Testis (tissue), 3 donors: ENCODE results near the gene PPP6R2. TPM values are rescaled to one million over a fixed set of nuclear protein-coding genes. Genes with fewer than 3 reads are reported as not detected.

Experiments used
- DNase-seq: peaks from one replicate; pipeline ENCODE4 v3.0.0-alpha.2; 2019
- H3K27ac ChIP-seq, 2 donors: fragments of 200-600 bp; sonication (generic); one replicate each; pipeline ENCODE4 v1.5.1; 2019
- H3K27me3 ChIP-seq: fragments of 200-600 bp; sonication (generic); one replicate; pipeline ENCODE4 v1.5.1; 2019
- H3K36me3 ChIP-seq: fragments of 200-600 bp; sonication (generic); one replicate; pipeline ENCODE4 v1.5.1; 2017; ENCODE audit warnings: low read depth; ENCODE audit errors: missing control alignments
- H3K4me1 ChIP-seq: fragments of 200-600 bp; sonication (generic); one replicate; pipeline ENCODE4 v1.5.1; 2019
- H3K4me3 ChIP-seq, 2 donors: fragments of 200-600 bp; sonication (generic); one replicate each; pipeline ENCODE4 v1.5.1; 2017 to 2019
- H3K9me3 ChIP-seq: fragments of 200-600 bp; sonication (generic); one replicate; pipeline ENCODE4 v1.5.1; 2017
- POLR2A ChIP-seq: fragments of 450-650 bp; IDR thresholded peaks from one replicate; pipeline ENCODE4 v1.6.1; 2017; ENCODE audit warnings: antibody characterized with exemption, mild to moderate bottlenecking, moderate library complexity
- WGBS, 2 donors: methylation state at CpG; one replicate each; pipeline ENCODE4 v1.1.5; 2018; 5-methylcytosine and 5-hydroxymethylcytosine counted together
- intact Hi-C: fragments of 100-400 bp; cut with DNase I; formaldehyde crosslinking; loops from one replicate; pipeline ENCODE4 v1.15.1; 2023; ENCODE audit warnings: low total_unique reads
- polyA plus RNA-seq: library from polyadenylated mRNA; stranded (reverse); fragments of 350-450 nt; fragmentation: Illumina TruSeq; extraction: RNeasy Lipid Tissue Mini Kit (QIAGEN cat#74804); gene quantifications from one replicate; pipeline ENCODE4 v1.2.3, GENCODE V29; 2014; ENCODE audit warnings: low read depth, low replicate concordance; ENCODE audit not compliant: insufficient read depth
- total RNA-seq, 2 donors: library from RNA; depleted of rRNA; stranded (reverse); fragments of >200 nt; gene quantifications; one replicate each; pipeline ENCODE4 v1.2.3, GENCODE V29; 2016
- TF ChIP-seq, protein P1 (sequence below), 3 experiments: fragments of 450-650 bp in 2 of 3; fragments of 200-600 bp in 1 of 3; sonication (generic) in 1 of 3; IDR thresholded peaks; one replicate each; pipeline ENCODE4 v1.5.1; 2016 to 2019; ENCODE audit warnings: antibody characterized with exemption in 3 of 3, mild to moderate bottlenecking in 2 of 3, moderate library complexity in 1 of 3

Gene PPP6R2
- total and polyA plus RNA-seq, 3 donors from 2014 or later, result 123 to 142 (median 138) TPM

DNA sequence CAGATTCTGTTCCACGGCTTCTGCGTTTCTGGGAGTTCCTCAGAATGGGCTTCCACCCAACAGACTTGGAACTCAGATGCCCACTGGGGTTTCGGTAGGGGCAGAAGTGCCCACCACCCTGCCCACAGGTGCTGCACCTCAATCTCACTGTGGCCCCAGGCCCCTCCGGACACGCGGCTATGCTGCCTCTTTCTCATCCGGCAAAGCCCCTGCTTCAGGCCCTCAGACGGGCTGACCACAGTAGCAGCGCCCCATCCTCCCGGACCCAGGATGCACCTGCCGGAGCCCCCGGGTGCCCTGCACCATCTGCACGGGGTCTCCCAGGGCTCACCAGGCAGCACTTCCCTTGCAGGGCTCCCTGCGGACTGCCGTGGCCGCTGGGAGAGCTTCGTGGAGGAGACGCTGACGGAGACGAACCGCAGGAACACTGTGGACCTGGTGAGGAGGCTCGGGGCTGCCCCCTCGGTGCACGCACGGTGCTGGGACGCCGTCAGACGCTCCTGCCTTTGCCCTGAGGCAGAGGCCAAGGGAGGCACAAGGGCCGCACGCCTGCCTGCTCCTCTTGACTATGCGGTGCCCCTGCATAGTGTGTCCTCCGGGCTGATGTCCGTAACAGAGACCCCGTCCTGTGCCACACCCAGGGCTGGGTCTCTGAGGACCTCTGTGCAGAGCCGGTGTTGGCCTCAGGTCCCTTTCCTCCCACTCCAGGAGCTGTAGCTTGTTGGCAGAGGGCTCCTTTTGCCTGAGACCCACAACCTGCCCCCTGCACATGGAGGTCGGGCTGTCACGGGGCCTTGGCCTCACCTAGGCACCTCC is 93.1 kb downstream of the PPP6R2 start:
- Histone ChIP-seq H3K36me3 (no peaks in the 10 kb centered on the region), H3K27ac (no peak overlapping the region), H3K9me3 (no peaks in the 10 kb centered on the region), H3K4me3 (no peak overlapping the region), H3K4me1 (no peaks in the 10 kb centered on the region), H3K27me3 (no peaks in the 10 kb centered on the region)
- intact Hi-C loops, result no loop called here
- 83 to 85% methylated on average over 21 to 37 of the region's 37 CpGs for WGBS, 2 donors
- no peak for TF ChIP-seq POLR2A
- TF ChIP-seq, protein P1, sequence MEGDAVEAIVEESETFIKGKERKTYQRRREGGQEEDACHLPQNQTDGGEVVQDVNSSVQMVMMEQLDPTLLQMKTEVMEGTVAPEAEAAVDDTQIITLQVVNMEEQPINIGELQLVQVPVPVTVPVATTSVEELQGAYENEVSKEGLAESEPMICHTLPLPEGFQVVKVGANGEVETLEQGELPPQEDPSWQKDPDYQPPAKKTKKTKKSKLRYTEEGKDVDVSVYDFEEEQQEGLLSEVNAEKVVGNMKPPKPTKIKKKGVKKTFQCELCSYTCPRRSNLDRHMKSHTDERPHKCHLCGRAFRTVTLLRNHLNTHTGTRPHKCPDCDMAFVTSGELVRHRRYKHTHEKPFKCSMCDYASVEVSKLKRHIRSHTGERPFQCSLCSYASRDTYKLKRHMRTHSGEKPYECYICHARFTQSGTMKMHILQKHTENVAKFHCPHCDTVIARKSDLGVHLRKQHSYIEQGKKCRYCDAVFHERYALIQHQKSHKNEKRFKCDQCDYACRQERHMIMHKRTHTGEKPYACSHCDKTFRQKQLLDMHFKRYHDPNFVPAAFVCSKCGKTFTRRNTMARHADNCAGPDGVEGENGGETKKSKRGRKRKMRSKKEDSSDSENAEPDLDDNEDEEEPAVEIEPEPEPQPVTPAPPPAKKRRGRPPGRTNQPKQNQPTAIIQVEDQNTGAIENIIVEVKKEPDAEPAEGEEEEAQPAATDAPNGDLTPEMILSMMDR (IDR thresholded peaks at IDR 0.05), result no peak
- DNase-seq, result no peak

DNA sequence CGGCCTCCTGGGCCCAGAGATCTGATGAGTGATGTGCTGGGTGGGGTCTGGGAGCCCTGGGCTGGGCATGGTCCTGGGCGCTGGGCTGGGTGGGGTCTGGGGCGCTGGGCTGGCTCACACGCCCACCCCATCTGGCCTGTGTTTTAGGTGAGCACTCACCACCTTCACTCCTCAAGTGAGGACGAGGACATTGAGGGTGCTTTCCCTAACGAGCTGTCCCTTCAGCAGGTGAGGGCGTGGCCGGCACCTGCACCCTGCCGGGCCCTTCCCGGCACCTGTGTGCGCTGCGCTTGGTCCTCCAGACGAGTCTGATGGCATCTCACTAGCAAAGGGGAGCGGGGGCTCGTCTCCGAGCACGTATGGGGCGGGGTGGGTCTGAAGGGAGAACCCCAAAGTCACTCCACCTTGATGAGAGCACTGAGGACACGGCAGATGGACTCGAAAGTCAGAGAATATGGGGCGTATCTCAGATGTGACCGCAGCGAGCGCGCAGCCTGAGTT is 93.8 kb downstream of the PPP6R2 start:
- Histone ChIP-seq H3K36me3 (no peaks in the 10 kb centered on the region), H3K9me3 (no peaks in the 10 kb centered on the region), H3K27me3 (no peaks in the 10 kb centered on the region), H3K4me1 (no peaks in the 10 kb centered on the region), H3K27ac (no peak overlapping the region), H3K4me3 (no peak overlapping the region)
- no peak for DNase-seq
- TF ChIP-seq POLR2A, result no peak
- TF ChIP-seq, protein P1 (IDR thresholded peaks at IDR 0.05), result no peak
- intact Hi-C loops, result no loop called here
- 90 to 94% methylated on average over 13 to 25 of the region's 25 CpGs for WGBS, 2 donors

DNA sequence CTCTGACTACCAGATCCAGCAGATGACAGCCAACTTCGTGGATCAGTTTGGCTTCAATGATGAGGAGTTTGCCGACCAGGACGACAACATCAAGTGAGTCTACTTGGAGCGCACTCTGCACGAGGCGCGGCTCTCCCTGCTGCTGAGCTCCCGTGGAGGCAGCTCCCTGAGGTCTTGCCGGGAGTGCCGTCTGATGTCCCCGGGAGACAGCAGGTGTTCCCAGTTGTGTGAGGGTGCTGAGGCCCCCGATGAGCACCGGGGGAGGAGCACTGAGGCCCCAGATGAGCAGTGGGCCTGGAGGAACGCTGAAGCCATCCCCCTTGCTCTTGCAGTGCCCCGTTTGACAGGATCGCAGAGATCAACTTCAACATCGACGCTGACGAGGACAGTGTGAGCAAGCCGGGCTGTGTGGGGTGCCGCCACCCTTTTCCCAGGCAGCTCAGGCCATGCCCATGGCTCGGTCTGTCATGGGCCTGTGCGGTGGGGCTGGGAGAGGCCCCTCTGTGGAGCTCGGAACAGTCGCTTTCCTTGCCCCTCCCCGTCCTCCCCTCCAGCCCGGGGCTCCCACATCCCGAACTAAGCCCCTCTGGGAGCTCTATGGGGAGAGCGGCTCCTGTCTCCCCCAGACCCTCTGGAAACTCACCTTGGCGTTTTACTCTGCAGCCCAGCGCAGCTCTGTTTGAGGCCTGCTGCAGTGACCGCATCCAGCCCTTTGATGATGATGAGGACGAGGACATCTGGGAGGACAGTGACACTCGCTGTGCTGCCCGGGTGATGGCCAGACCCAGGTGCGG is 94.6 kb downstream of the PPP6R2 start:
- H3K27ac ChIP-seq, result no peak overlapping the region
- H3K9me3 ChIP-seq, result no peaks in the 10 kb centered on the region
- no peak overlapping the region for H3K4me3 ChIP-seq
- no peaks in the 10 kb centered on the region for H3K36me3 ChIP-seq
- intact Hi-C loops, result no loop called here
- TF ChIP-seq, protein P1 (IDR thresholded peaks at IDR 0.05), result no peak
- no peak for TF ChIP-seq POLR2A
- no peaks in the 10 kb centered on the region for H3K27me3 ChIP-seq
- WGBS, 2 donors, result 88 to 93% methylated on average over 23 to 30 of the region's 36 CpGs
- DNase-seq, result no peak
- H3K4me1 ChIP-seq, result no peaks in the 10 kb centered on the region

DNA sequence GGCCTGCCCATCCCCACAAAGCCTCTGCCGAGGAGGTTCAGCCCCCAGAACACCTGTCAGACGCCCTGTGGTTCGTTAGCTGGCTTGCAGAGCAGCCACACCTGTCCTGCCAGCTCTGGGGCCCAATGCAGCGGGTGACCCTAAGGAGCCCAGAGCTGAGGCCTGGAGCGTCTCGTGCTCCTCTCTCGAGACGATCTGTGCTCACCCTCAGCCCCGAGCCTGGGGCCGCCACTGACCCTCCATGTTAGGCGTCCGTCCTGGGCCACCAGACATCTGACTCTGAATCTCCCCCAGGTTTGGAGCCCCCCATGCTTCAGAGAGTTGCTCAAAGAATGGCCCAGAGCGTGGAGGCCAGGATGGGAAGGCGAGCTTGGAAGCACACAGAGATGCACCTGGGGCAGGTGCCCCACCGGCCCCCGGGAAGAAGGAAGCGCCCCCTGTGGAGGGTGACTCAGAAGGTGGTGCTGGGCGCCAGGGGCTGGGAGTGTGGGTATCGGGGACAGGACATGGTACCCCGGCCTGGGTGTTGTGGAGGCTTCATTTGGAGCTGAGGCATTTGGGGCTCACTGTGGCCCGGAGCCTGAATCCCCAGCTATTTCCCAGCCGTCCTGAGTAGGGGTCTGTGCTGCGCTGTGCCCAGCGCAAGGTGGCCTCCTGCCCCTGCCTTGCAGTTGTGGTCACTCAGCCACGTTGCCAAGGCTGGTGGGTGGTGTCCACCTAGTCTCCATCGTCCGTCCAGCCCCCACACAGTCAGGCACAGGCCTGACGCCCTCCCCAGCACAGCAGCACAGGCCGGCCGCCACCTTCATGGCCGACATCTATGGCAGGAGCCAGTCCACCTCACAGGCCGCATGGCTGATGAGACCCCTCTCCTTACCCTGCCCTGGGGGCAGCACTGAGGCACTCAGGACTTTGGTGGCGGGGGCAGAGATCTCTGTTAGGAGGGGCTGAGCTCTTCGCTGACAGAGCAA is 95.5 kb downstream of the PPP6R2 start:
- Histone ChIP-seq H3K36me3 (no peaks in the 10 kb centered on the region), H3K4me1 (peaks cover under 1% of the 10 kb centered on the region), H3K27me3 (no peaks in the 10 kb centered on the region), H3K9me3 (no peaks in the 10 kb centered on the region), H3K4me3 (no peak overlapping the region), H3K27ac (no peak overlapping the region)
- TF ChIP-seq, protein P1 (IDR thresholded peaks at IDR 0.05), result no peak
- TF ChIP-seq POLR2A, result no peak
- WGBS, 2 donors, result 85 to 89% methylated on average over 22 to 34 of the region's 34 CpGs
- intact Hi-C loops, result no loop called here
- no peak for DNase-seq
